SK-MEL-5 (cell line): ENCODE results near the gene NFKBIE. TPM values are rescaled to one million over a fixed set of nuclear protein-coding genes. Genes with fewer than 3 reads are reported as not detected.

Source experiments
- DNase-seq: peaks from one replicate; pipeline ENCODE4 v3.0.0-alpha.2; 2016; ENCODE audit warnings: low read depth, low spot score
- in situ Hi-C: cut with HindIII; loops from 2 replicates; pipeline ENCODE4 v1.10.0; 2016; ENCODE audit warnings: low sequenced_read_pairs, high pct_unique_total_duplicates, low pct_unique_long_range_greater_than_20kb
- total RNA-seq: library from RNA; depleted of rRNA; stranded (reverse); fragments of >200 nt; shearing (Covaris generic); gene quantifications from 2 replicates; pipeline ENCODE4 v1.2.3, GENCODE V29; 2014

Gene NFKBIE
- total RNA-seq, 1 experiment from 2014 or later, result 12.5 TPM

- in situ Hi-C loops, result no loop called here
- DNase-seq, result no peak
Measured at GRCh38 chr6:44264154-44265006, 971 bp downstream of the NFKBIE start.

GRCh38 chr6:44263354-44264100, 1.8 kb downstream of the NFKBIE start:
- DNase-seq, result no peak
- in situ Hi-C loops, result no loop called here

- DNase-seq, result no peak
- in situ Hi-C loops, result no loop called here
Measured at GRCh38 chr6:44262467-44263353, 2.6 kb downstream of the NFKBIE start.

DNA sequence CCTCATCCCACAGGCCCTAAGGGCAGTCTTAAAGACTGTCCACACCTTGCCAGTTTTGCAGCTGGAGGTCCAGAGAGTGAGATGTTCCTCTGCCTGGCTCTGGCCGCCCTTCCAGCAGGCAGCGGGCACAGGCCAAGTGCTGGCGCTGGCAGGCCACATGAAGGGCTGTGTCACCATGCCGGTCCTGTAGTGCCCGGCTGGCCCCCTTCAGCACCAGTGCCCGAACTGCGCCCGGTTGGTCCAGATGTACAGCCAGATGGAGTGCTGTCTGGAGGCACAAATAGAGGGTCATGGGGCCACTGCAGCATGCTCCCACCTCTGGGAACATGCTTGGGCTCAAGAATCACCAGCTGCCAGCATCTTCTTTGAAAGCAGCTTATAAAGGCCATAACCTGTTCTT, 3.8 kb downstream of the NFKBIE start:
- DNase-seq, result no peak
- in situ Hi-C loops, result no loop called here

GRCh38 chr6:44260451-44261297, 4.7 kb downstream of the NFKBIE start:
- no peak for DNase-seq
- in situ Hi-C loops, result no loop called here

DNA sequence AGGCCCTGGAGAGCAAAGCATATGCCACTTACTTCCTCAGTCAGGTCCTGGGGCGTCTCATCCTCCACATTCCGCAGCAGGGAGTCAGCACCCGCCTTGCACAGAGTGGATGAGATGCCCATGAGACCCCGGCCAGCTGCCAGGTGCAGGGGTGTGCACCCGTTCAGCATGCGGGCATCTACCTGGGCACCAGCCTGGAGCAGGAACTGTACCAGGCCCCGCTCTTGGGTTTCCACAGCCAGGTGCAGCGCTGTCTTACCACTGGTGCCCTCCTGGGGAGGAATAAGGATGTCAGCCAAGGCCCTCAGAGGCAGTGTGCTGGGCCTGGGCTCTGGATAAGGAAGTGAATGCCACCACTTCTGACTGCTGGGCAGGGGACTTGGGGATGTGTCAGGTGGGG, 5.3 kb downstream of the NFKBIE start:
- in situ Hi-C loops, result no loop called here
- no peak for DNase-seq

GRCh38 chr6:44258921-44259320, 6.4 kb downstream of the NFKBIE start:
- in situ Hi-C loops, result no loop called here
- no peak for DNase-seq

DNA sequence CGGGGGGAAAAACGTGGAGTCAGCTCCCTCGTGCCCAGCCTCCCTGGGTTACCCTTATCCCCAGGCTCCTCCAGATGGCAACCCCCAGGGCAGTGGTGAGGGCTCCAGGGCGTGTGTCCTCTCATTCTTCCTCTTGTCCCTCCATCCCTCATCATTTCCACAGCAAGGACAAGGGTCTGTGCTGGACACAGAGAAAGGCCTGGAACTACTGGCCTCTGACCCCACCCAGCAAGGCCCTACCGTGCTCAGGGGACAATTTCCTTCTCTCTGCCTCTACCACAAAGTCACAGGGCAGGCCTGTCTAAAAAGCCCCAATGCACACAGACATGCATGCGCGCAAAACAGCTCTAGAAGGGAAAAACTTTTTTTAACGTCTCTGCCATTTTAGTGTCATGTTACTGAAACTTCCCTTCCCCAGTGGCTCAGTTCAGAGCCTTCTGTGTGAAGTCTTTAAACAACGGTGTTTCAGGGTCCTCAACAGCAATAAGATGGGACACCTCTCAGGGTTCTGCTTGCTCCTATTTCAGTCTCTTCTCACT, 7.0 kb downstream of the NFKBIE start:
- no peak for DNase-seq
- in situ Hi-C loops, result no loop called here

- no peak for DNase-seq
- in situ Hi-C loops, result no loop called here
Measured at GRCh38 chr6:44257753-44258324, 7.5 kb downstream of the NFKBIE start.

GRCh38 chr6:44257025-44257752, 8.2 kb downstream of the NFKBIE start, which contains the start of gene SLC35B2:
Gene SLC35B2 (minus strand): TSS chr6:44257528. CDS start chr6:44257410, 118 bp downstream.
- peak; percentile 92 for DNase-seq
- in situ Hi-C loops, result no loop called here

DNA sequence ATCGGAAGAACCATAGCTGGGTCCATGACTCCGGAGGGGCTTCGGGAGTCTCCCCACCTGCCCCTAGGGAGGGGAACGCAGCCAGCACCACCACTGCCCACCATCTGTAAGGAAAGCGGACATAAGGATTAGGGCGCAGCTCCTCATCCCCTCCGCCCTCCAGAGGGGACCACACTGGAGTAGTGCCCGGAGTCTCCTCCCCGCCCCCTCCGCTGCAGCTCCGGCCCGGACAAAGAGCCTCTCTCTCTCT, 8.7 kb downstream of the NFKBIE start:
- DNase-seq, result no peak
- in situ Hi-C loops, result no loop called here

DNA sequence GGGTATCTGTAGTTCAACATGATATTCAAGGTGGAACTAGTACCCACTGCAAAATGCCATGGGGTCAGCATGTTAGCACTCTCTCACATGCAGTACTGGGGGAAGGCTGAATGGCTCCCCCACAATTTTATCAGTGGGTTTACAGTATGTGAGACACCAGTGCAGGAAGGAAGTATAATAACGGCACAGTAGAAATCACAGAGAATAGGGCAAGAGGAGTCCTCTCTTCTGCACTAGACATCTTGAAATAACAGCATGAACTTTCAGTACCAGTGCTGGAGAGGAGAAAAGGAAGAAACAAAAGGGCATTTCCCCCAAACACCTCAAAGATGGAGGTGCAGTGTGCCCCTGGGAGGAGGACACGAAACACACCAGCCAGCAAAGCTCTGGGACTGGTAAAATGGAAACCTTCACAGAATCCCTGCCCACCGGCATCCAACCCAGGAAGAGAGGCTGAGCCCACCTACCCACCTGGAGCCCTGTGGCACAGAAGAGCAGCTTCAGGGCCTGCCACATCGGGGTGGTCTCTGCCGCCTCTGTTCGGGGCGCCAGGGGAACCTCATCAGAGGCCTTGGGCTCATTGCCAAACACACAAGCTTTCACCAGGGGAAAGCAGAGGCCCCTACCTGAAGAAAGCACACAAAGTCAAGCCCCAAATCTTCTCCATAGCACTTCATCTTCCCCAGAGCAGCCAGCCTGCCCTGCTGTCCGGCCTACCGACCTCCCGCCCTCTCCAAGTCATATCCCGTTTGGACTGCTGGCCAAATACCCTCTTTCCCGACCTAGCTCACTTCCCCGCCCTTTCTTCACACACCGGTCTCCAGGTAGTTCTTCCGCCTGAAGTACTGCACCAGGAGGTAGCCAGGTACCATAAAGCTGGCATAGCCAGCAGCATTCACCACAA, 9.2 kb downstream of the NFKBIE start:
- DNase-seq, result no peak

DNA sequence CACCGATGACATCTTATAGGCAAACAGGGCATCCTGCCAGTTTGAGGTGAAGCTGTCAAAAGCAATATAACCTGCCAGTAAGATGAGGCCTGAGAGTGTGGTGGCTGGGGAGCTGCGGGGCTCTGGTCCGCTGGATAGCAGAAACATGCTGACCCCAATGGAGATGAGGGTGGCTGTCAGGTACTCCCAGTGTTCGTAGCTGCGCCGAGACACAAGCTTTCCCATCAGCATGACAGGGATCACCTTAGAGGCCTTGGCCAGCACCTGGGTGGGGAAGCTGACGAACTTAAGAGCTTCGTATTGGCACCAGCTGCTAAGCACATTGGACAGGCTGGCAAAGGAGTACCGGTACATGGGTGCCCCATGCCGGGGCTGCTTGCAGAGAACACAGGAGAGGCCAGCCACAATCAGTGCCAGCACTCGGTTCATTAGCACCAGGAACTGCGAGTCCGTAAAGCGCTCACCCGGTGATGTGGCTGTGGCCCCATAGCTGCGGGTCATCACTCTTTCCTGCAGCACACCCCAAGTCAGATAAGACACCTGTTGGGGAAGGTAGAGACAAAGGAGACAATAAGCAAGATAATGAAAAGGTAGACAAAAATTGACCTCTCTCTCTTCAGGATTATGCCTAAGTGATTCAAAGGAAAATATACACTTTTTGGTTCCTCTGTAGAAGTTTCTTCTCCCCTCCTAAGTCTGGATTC, 10.1 kb downstream of the NFKBIE start:
- peak; percentile 44 for DNase-seq
- in situ Hi-C loops, result no loop called here

More for the DNA sequence above, 9.2 kb downstream of the NFKBIE start:
- in situ Hi-C loops, result no loop called here

DNA sequence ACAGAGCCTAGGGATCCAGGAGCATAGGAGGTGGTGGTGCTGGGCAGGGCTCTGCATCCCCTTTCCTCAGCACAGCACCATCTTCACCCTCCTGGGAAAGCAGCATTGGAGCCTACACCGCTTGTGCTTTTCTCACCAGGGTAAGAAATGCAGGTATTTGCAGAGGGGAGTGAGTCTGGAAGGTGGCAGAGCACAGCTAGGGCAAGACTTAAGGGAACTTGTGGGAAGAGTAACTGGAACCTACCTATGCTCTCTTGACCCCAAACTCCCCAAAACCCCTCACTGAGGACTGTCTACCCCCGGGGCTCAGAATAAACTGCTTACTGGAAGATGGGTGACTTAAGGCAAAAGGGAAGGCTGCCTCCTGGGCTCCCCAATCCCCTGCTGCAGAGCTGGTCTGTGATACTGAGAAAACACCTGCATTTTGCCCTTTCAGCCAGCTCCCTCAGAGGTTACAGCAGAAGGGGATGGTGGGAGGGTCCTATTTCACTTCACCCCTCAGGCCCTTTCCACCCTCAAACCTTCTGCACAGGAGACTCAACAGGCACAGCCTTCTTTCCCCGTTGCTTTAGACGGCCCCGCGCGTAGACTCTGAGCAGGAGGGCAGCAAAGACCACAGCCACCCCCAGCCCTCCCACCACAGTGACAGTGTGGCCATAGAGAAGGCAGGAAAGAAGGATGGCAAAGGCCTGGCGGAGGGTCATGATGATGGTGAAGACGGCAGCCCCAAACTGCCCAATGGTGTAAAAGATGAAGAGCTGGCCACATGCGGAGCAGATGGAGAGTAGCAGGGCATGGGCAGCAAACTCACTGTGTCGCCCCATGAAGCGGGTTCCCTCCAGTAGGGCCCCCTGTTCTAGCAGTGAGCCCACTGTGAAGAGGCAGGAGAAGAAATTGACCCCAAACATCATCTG, 10.9 kb downstream of the NFKBIE start:
- in situ Hi-C loops, result no loop called here
- peak; percentile 40 for DNase-seq
